ENCODE data around the gene SMIM9. TPM values are rescaled to one million over a fixed set of nuclear protein-coding genes. Genes with fewer than 3 reads are reported as not detected.

Gene SMIM9
- total RNA-seq, 2 experiments from 2014 or later: not detected

DNA sequence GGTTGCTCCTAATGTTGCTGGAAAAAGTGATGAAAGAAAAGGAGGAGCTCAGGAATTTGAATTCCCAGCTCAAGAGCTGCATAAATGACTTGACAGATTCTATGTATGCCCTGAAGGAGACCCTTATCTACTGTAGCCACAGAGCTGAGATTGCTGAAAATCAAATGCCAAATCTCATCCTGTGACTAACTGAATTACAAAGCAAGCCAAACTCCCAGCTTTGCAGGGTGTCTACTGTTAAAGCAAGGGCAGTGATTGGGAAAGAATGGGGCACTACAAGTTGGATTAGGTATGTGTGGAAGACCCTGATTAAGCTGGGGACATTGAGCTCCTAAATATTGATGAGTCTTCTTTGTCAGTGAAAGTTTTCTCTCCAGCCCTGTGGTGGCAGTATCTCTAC is 20.8 kb upstream of the SMIM9 start:
- no peaks in the 10 kb centered on the region for H3K4me1 Mint-ChIP-seq (ENCODE audit: low read depth)
- no peaks in the 10 kb centered on the region for H3K36me3 Mint-ChIP-seq (ENCODE audit: low read depth)
- no peak overlapping the region for H3K27ac ChIP-seq (ENCODE audit: low read depth in 1 of 2, low read length in 2 of 2)
- H3K27me3 ChIP-seq (ENCODE audit: control insufficient read depth in 1 of 2, insufficient read depth in 2 of 2, low read length in 2 of 2): no peaks in the 10 kb centered on the region
- no peak overlapping the region for H3K4me3 ChIP-seq (ENCODE audit: low read length)
- H3K36me3 ChIP-seq (ENCODE audit: insufficient read depth, low read length): no peaks in the 10 kb centered on the region
- no peaks in the 10 kb centered on the region for H3K9me3 Mint-ChIP-seq
- POLR2A ChIA-PET: no interaction called here
- H3K27ac Mint-ChIP-seq: no peak overlapping the region
- no peak for DNase-seq
- H3K4me3 Mint-ChIP-seq: no peak overlapping the region
- H3K4me1 ChIP-seq (ENCODE audit: insufficient read depth, low read length): no peaks in the 10 kb centered on the region
- no peak for ATAC-seq (ENCODE audit: poor library complexity)
- CTCF ChIA-PET: no interaction called here
- TF ChIP-seq, protein P1, sequence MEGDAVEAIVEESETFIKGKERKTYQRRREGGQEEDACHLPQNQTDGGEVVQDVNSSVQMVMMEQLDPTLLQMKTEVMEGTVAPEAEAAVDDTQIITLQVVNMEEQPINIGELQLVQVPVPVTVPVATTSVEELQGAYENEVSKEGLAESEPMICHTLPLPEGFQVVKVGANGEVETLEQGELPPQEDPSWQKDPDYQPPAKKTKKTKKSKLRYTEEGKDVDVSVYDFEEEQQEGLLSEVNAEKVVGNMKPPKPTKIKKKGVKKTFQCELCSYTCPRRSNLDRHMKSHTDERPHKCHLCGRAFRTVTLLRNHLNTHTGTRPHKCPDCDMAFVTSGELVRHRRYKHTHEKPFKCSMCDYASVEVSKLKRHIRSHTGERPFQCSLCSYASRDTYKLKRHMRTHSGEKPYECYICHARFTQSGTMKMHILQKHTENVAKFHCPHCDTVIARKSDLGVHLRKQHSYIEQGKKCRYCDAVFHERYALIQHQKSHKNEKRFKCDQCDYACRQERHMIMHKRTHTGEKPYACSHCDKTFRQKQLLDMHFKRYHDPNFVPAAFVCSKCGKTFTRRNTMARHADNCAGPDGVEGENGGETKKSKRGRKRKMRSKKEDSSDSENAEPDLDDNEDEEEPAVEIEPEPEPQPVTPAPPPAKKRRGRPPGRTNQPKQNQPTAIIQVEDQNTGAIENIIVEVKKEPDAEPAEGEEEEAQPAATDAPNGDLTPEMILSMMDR (IDR thresholded peaks at IDR 0.05): no peak
- H3K27me3 Mint-ChIP-seq: no peaks in the 10 kb centered on the region
- H3K9me3 ChIP-seq (ENCODE audit: control insufficient read depth in 1 of 2, insufficient read depth in 1 of 2, low read length in 2 of 2): no peaks in the 10 kb centered on the region
- intact Hi-C loops (cut with DNase I, micrococcal nuclease): no loop called here

DNA sequence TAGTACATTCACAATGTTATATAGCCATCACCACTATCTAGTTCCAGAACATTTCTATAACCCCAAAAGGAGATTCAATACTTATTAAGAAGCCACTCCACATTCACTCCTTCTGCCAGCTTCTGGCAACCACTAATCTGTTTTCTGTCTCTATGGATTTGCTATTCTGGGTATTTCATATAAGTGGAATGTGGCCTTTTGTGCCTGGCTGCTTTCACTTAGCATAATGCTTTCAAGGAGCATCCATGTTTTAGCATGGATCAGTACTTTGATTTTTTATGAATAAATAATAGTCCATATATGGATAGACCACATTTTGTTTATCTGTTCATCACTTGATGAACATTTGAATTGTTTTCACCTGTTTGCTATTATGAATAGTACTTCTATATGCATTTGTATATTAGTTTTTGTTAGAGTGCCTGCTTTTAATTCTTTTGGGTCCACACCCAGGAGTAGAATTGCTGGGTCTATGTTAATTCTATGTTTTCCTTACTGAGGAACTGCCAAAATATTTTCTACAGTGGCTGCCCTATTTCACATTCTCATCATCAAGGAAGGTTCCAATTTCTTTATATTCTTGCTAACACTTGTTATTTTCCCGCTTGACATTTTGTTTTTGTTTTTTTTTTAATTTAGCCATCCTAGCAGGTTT is 16.6 kb upstream of the SMIM9 start:
- TF ChIP-seq, protein P1 (IDR thresholded peaks at IDR 0.05): no peak
- ChIA-PET POLR2A (no interaction called here), CTCF (no interaction called here)
- Mint-ChIP-seq H3K9me3 (no peaks in the 10 kb centered on the region), H3K27me3 (no peaks in the 10 kb centered on the region), H3K4me1 (ENCODE audit: low read depth) (no peaks in the 10 kb centered on the region), H3K4me3 (no peak overlapping the region), H3K27ac (no peak overlapping the region), H3K36me3 (ENCODE audit: low read depth) (no peaks in the 10 kb centered on the region)
- ATAC-seq (ENCODE audit: poor library complexity): no peak
- no peaks in the 10 kb centered on the region for H3K36me3 ChIP-seq (ENCODE audit: insufficient read depth, low read length)
- intact Hi-C loops (cut with DNase I, micrococcal nuclease): no loop called here
- H3K4me3 ChIP-seq (ENCODE audit: low read length): no peak overlapping the region
- H3K27ac ChIP-seq (ENCODE audit: low read depth in 1 of 2, low read length in 2 of 2): no peak overlapping the region
- no peaks in the 10 kb centered on the region for H3K27me3 ChIP-seq (ENCODE audit: control insufficient read depth in 1 of 2, insufficient read depth in 2 of 2, low read length in 2 of 2)
- no peak for DNase-seq
- H3K9me3 ChIP-seq (ENCODE audit: control insufficient read depth in 1 of 2, insufficient read depth in 1 of 2, low read length in 2 of 2): no peaks in the 10 kb centered on the region
- no peaks in the 10 kb centered on the region for H3K4me1 ChIP-seq (ENCODE audit: insufficient read depth, low read length)

DNA sequence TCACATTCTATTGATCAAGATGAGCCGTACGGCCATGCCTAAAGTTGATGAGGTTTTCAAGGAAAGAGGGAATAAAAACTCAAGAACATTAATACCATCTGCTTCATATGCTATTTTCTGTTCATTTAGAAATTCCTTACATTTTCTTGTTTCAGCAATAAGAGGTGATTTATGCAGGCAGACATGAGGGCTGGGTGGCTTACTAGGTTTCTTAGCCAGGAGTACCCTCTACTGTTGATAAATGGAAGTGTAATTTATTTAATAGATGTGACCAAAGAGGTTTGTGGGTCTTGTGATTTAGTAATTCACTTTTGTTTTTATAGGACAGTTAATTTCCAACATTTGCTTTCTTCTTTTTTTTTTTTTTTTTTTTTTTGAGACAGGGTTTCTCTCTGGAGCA is 6.4 kb upstream of the SMIM9 start:
- DNase-seq (peak in 5 of 14 experiments; percentile 1 to 66 (median 58)), ATAC-seq (ENCODE audit: poor library complexity) (peak; percentile 68)
- H3K4me3 Mint-ChIP-seq: no peak overlapping the region
- Histone ChIP-seq H3K27ac (ENCODE audit: low read depth in 1 of 2, low read length in 2 of 2) (no peak overlapping the region), H3K36me3 (ENCODE audit: insufficient read depth, low read length) (no peaks in the 10 kb centered on the region), H3K4me1 (ENCODE audit: insufficient read depth, low read length) (no peaks in the 10 kb centered on the region), H3K27me3 (ENCODE audit: control insufficient read depth in 1 of 2, insufficient read depth in 2 of 2, low read length in 2 of 2) (no peaks in the 10 kb centered on the region), H3K4me3 (ENCODE audit: low read length) (no peak overlapping the region), H3K9me3 (ENCODE audit: control insufficient read depth in 1 of 2, insufficient read depth in 1 of 2, low read length in 2 of 2) (no peaks in the 10 kb centered on the region)
- no peaks in the 10 kb centered on the region for H3K4me1 Mint-ChIP-seq (ENCODE audit: low read depth)
- POLR2A ChIA-PET: no interaction called here
- intact Hi-C loops (cut with DNase I, micrococcal nuclease): loop anchor here in 1 of 2 experiments (2.0 to 10.0 kb wide), 2 partner anchors 78 to 126 kb away; partner anchors contain the start of gene DKC1
- no peak overlapping the region for H3K27ac Mint-ChIP-seq
- H3K27me3 Mint-ChIP-seq: no peaks in the 10 kb centered on the region
- H3K9me3 Mint-ChIP-seq: no peaks in the 10 kb centered on the region
- H3K36me3 Mint-ChIP-seq (ENCODE audit: low read depth): no peaks in the 10 kb centered on the region
- TF ChIP-seq, protein P1 (IDR thresholded peaks at IDR 0.05): peak; percentile 65
- CTCF ChIA-PET: no interaction called here
